ENCODE measurements around the gene RGMB.

Gene RGMB

DNA sequence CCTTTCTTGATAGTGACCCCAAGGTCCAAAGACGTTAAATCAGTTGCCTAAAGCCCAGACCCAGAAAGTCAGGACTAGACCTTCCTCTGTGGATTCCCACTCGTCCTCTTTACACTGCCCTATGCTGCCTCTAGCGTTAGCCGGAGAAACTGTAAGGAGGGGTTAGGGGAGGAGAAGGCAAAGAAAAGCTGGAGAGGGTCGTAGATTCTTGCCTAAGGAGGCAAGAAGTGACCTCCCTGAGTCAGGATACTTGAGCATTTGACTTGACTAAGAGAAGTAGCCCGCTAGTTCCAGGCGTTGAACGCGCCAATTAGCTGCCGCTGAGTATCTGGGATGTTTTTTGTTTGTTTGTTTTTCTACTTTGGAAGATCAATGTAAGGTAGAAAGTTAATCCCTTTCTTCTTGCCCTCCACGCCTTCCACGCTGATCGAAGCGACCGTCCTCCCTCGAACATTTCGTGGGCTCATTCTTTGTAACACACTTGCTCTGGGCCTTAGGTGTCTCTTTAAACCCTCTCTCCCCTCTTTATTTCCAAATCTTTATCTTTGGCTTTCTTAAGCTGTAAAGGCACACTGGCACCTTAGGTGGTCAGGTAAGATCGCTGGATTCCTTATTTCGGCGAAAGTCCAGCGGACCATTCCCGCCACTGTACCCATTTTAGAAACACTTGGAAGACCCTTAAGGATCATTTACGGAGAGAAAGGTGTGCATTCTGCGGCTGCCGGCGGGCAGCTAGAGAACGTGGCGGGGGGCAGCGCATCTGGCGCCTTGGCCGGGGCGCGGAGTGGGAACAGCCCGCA, 5.1 kb upstream of the RGMB start:
- peak; percentile 40 for DNase-seq

DNA sequence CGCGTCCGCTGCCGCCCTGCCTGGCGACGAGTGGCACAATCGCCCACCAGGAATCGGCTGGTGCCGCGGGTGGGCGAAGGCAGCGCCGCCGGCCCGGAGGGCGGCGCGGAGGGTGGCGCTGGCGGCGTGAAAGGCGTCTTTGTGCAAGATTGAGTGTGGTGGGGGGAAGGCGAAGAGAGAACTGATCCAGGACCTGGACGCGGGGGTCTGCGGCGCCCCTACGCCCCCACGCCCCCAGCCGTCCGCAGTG, 4.6 kb upstream of the RGMB start:
- no peak for DNase-seq

DNA sequence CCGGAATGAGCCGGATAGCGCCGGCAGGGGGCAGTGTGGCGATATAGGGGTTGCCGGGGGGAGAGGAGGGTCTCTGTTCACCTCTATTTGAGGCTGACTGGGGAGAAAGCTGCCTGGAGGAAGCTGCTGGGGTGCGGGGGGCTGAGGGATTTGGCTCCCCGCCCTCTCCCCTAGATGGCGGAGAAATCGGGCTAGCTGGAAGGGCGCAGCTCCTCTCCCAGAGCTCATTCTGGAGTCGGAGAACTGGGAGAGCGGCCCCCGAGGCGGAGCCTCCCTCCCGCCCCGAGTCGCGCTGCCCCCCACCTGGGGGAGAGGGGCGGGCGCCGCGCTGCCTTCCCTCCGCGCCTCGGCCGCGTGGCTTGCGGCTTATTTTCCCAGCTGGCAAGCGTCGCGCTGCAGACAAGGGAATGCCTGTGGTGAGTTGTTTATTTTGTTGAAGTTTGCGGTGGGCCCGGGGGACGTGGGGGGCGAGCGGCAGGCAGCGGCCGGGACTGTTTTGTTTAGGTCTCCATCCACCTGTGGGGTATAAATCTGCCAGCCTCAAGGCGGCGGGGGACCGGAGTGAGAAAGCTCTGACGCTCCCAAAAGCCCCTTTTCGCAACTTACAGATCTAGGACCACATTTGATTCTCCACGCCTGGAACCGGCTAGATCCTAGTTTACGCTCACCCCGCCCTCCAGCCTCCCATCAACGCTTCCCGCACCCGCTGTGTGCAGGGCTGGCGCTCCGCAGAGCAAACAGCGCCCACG, 4.1 kb upstream of the RGMB start:
- DNase-seq: peak; percentile 38

DNA sequence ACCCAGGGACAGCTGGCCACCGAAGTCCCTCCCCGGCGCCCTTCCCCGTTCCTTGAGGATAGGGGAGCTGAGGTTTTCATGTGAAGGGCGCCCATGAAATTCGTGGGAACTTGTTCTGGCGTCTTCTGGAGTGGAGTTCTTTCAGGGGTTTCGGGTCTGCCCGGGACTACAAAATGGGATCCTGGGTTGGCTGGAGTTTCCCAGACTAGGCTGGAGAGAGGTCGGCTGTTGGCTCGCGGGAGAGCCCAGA, 3.6 kb upstream of the RGMB start:
- DNase-seq: no peak

DNA sequence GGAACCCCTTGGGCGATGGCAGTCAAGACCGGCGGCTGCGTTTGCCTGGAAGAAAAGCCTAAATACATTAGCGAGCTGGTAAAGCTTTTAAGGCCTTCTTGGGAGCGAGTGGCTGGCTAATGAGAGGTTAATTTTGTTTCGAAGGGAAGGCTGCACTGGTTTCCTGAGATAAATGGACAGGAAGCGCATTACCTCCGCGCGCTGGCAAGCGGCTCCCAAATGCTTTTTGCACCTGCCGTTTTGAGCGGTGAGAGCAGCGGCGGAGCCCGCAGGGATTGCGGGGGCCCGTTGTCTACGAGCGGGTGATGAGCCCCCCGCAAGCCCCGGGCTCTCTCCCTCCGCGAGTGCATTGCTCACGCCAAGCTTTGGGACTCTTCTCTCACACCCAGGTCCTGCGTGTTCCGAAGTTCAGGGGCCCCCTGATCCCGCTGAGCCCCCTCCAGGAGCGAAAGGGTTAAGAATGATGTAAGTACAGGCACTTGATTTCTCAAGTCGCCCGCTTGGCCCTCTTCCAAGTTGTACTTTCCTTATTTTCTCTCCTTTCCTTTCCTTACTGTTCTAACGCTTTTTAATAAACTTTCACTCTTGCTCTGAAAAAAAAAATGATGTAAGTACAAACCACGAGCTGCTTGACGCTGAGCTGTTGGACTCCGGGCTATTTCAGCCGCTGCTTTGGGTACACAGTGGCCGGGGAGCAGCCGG, 3.1 kb upstream of the RGMB start:
- peak; percentile 67 for DNase-seq

DNA sequence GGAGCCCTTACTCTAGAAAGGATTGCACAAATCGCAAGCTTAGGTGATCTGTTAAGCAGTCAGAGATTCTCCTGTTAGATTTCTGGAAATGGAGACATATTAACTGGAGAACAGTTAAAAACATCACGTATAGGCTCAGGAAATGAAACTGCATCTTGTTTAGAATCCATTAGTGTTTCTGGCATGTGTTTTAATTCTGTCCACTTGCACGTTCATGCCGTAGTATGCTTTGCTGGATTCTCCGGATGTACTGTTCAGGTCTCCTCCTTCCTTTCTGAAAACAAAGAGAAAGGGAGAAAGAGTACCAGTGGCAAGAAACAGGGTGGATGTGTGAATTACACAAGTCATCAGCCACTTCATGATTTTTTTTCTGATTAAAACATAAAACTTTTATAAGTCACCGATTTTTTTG, 2.5 kb upstream of the RGMB start:
- peak; percentile 61 for DNase-seq

DNA sequence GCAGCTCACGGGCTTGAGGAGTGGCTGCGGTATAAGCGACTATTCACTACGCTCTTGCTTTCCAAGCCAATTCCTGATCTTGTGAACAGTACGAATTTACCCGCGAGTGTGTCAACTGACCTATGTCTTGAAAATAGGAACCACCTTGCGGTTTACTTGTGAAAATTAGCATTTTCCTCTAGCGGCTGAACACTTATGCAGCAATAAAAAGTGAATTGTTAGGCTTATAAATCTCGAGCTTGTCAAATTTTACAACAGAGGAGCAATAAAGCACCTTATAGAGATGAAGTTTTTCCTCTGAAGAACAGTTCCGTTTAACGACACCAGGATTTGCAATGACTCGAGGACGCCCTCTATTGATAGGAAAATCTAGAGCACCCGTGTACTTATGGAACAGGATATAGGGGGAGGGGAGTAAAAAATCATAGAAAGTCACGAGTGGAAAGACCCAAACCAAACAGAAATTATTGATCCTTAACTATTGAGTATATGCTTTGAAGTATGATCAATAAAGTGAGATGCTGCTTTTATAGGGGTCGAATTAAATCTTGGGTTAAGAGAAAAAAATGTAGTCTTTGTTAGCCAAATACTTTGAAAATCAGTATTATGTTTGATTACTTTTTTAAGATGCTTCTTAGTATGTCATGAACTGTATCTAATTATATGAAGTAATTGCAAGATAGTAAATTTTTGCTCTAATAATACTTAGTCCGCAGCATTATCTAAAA, 1.9 kb upstream of the RGMB start:
- DNase-seq: peak; percentile 79

DNA sequence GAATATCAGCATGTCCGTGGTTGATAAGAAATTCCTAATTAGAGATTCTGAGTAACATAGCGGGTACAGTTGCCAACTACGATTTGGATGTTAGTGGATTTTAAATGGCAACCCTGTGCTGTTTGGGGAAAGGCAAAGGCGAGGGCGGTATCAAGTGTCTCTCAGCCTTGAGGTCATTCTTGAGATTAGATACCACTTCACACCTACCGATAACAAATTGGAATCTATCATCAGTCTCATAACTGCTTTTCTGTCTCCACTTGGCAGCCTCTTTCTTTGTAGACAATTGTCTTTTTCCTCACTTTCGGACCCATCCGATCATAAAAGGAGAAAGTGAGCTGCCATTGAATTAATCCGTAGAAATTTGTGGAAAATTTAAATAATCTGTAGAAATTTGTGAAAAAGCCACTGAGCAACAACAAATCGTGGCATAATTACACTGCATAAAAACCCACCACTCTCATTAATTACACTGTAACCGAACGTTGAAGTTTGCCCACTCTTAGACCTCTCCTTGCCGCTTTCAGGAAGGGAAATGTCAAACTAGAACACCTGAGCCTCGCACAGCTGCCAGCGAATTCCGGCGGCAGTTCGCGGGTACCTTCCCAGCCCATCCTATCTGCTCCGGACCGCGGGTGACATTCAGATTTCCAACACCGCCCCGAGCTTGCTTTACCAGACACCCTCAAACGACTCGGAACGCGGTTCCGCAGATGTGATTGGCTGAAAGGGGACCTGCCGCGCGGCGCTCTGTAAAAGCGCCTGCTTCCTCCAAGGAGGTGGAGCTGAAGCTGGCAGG, 849 bp upstream of the RGMB start:
- peak; percentile 78 for DNase-seq

DNA sequence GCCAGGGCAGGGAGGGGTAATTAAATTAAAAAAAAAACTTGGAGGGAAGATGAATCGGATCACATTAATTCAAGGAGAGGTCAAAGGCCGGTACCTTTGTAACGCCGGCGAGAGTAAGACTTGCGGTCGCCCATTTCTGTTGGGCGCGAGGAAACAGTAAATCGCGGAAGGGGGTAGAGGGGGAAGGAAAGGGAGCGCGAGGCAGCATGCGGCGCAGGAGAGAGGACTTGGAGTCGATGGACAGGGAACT, 324 bp upstream of the RGMB start:
- no peak for DNase-seq

DNA sequence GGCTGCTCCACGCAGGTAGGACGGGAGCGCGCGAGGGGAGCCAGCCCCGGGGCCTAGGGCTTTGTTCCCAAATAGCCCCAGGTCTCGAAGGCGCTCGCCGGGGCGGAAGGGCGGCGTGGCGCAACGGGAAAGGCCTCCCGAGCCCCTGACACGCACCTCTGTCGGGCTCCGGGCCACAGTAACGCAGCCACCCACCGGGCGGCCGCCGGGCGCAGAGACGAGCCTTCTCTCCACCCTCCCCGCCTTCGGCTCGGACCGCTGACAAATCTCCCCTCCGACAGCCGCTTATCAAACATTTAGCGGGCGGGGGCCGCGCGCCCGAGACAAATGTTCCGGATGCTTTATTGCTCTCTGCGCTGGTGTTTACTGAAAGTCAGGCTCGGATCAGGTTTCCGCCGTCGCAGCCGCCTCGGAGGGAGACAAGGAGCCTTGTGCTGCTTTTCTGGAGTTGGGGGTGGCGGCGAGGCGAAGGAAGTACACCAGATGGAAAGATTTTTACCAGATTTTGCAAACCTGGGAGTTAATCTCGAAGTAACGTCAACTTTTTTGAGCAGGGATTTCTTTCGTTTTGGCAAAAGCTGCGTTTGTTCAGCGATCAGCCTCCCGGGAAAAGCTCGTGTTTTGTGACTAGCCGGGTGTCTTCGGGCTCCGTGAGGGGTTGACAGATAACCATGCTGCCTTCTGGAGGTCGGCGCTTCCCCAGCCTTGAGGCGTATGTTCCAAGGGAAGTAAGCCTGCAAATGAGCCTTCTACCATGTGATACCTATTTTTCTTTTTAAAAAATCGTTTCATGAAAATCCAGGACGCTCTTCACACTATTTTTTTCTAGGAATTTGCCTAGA, 950 bp downstream of the RGMB start:
- DNase-seq: peak; percentile 55

DNA sequence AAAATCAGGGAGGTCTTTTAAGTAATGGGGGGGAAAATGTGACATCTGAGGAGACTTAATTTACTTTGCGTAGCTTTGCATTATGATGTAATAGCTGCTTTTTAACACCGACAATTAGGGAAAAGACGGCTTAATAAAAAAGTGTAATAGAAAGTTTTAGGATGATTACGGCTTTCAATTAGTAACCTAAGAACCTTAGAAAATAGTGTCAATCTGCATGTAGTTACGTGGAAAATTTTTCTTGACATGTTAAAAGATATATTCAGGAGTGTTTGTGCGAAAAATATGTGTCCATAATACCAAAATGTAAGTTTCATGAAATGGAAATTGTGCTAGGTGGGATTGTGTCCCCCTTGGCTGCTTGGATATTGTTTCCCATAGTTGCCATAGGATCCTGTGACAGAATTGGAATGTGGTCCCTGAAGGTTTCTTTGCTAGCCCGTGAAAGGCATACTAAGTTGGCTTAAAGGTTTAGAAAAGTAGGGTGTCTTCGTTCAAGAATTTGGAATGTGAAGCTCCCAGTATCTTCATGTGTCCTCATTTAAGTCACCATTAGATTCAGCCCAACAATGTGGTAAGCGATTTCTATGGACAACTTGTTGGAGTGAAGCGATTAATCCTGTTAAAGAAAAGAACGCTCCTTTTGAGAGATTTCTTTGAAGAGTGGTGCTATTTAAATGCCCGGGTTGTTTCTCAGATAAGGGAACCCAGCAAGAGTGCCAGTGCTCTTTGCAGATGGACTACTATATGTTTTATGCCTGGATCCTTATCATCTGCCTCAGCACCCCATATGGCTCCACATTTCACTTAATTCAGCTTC, 2.0 kb downstream of the RGMB start:
- DNase-seq: no peak

DNA sequence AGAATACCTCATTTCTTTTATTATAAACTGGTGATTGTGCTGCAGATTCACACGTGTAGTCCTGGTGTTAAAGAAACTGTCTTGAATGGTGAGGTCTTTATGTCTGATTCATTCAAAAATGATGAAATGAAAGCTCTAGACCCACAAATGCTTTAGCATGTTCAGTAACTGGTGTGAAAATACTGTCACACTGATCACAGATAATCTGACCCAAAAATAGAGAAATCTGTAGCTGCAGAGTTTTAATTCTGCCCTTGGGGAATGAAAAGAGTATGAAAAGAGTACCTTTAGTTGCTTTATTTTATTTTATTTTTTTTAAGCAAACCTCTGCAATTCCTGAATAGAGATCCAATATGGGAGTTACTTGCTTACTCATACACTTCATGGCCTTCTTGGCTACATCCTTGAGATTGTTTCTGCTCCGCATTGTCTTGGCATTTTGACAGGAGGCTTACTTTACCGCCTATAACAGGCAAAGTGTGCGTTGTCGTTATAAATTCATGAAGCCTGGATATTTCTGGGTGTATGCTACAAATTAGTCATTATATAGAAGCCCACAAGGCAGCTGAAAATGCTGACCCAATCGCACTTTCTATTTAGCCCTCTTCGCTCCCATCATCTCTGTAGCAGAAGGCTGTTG, 2.7 kb downstream of the RGMB start:
- DNase-seq: no peak

DNA sequence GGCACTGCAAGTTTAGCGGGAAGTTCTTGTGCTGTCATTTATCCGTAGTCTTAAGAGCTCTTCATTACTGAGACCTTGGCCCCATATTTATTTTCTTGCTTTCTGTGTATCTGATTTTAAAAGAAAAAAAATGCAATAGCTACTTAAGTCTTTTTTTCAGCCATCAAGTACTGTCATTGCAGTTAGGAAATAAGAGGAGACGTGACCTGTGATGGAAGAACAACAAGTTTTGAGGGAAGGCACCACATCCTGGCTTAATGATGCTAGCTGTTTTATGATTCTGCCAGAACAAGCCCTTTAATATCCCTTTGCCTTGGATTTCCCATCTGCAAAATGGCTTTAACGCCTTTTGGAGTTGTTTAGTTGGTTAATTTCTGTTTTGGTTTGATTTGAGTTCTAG, 3.8 kb downstream of the RGMB start:
- no peak for DNase-seq

DNA sequence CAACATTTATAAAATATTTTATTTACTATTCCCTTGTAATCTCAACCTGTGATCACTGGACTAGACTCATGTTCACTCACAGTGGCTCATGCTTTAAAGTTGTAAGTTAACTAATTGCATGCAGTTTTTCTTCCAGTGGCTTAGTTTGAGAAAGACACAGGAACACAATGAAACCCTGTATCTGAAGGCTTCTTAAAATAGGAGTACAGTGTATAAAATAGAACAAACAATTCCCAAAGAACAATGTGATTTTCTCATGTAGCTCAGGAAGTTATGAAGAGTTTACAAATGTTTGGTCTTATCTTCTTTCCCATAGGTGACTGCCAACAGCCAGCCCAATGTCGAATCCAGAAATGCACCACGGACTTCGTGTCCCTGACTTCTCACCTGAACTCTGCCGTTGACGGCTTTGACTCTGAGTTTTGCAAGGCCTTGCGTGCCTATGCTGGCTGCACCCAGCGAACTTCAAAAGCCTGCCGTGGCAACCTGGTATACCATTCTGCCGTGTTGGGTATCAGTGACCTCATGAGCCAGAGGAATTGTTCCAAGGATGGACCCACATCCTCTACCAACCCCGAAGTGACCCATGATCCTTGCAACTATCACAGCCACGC, 5.9 kb downstream of the RGMB start:
- no peak for DNase-seq

DNA sequence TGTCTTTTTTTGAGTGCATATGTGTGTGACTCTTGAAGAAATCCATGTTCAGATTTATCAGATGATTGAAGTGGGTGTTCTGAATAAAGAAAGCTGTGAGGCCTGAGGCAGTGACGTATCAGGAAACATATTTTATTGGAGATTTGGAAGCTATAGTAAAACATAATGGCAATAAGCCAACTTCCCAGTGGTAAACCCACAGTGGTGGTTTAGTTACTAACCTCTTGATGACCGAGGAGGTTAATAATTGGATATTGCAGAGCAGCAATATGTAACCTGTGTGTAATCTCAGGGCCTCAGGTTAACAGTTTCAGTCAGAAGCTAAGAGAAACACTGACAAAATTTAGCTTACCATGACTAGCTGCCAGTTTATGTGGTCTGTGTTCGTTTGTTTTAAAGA, 6.9 kb downstream of the RGMB start:
- DNase-seq: no peak

DNA sequence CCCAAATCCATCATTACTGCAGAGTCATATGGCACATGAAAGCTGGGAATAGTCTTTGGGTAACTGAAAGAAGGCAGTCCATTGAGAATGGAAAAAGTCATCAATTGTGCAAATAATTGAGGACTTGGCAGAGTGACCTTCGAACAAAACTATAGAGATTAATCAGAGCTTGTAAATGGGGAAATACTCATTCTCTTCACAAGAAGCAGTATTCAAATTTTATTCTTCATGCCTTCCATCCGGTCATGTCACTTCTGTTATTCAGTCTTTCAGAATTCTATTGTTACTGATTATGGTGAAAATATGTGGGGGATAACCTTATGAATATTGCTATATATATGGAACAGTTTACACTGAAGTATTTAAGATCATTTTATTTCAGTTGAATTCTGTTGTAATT, 8.1 kb downstream of the RGMB start:
- DNase-seq: no peak

DNA sequence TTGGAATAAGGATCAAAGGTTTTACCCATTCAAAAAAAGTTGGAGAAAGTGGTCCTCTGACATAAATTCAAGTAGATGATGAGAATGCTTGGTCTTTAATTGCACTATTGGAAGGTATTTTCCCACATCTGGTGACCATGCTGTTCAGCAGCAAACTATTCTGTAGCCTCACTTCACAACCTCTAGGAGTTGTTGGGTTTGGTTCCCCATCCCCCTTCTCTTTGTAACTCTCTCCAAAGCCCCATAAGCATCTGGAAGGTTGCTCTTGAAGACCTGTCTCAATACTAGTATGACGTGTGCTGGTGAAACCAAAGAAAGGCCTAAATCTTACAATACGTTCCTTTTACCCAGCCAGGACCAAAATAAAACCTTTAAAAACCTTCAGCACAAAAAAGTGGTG, 8.5 kb downstream of the RGMB start:
- no peak for DNase-seq

DNA sequence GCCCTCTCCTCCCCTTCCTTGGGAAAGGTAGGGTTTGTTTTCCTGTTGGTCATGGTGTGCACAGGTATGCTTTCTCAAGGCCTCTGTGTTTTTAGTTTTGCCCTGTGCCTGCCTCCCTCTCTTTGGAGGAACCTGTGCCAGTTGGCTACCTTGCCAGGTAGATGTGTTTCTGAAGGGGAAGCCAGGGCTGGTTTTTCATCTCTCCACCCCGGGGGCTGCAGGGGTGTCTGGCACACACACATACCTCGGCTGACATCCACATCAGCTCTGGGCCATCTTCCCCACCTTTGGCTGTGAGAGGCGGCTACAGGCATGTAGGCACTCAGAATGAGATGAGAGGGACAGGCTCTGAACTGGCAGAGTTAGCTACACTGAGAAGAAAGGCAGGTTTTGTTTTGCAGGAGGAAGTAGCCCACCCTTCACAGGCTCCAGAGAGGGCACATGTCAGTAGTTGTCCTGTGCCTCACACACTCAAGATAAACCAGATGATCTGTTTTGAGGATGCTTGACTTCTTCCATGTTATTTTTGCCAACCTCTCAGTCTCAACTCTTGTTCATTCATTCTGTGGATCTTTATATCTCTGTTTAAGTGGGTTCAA, 9.7 kb downstream of the RGMB start:
- no peak for DNase-seq

DNA sequence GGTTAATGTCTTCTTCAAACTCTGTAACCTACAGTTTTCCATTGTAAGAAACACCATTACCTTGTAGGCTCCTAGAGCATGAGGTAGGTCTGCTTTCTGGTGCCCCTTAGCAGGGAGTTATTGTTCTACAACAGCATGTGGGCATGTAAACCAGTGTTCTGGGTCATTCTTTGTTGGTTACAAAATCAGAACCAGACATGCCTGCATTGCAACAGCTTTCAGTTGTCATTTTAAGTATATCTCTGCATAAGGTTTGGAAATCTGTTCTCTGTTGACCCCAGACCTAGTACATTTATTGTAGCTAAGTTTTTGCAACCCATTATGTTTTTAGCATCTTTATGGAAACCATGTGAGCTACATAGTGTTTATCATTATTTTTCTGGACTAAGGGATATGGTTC, 10.9 kb downstream of the RGMB start:
- DNase-seq: no peak

DNA sequence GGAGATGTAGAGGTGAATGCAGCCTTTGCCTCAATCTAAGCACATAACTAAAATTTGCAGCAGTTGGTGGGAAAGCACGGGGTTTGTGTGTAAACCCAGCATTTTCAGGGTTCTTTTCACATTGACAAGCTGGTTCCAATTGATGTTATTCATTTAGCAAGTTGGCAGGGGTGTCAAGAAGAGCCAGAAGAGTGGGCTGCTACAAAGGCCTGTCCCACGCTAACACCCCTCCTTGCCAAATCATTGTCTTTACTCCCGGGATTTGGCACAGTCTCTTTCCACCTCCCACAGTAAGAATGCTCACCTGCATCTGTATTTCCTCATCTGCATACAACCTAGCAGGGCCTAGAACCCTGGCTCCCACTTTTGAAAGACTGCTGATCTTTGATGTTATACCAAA, 11.8 kb downstream of the RGMB start:
- peak; percentile 22 for DNase-seq

All from NCI-H1105 treated with DMSO at 0.1 percent for 48 hours (cell line).